ENCODE results near the gene GTF2A2.

The GTF2A2 gene

DNA sequence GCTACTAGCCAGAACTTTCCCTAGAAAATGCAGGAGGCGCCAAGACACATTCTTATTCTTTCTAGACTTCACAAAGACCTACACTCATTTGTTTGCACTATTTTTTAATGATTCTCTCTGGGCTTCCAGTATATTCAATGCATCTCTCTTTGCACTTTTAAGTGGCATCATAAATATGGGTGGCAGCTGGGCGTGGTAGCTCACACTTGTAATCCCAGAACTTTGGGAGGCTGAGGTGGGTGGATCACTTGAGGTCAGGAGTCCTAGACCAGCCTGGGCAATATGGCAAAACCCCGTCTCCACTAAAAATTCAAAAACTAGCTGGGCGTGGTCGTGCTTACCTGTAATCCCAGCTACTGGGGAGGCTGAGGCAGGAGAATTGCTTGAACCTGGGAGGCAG is 51.3 kb downstream of the GTF2A2 start:
- no peak for DNase-seq (ENCODE audit: low read depth)

DNA sequence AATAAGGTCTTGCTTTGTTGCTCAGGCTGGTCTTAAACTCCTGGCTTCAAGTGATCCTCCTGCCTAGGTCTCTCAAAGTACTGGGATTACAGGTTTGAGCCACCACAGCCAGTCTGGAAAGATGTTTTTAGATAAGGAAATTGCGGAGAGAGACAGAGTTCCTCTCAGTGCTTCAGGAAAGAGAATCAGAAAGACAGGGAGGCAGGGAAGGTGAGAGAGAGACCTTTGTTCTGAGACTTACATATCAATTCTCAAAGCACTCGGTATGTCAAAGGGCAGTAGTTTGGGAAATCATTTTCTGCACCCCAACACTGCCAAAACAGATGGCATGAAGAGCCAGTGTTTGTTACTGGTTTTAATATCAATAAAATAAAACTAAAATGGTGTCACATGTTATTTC is 58.9 kb downstream of the GTF2A2 start:
- DNase-seq (ENCODE audit: low read depth) = no peak

DNA sequence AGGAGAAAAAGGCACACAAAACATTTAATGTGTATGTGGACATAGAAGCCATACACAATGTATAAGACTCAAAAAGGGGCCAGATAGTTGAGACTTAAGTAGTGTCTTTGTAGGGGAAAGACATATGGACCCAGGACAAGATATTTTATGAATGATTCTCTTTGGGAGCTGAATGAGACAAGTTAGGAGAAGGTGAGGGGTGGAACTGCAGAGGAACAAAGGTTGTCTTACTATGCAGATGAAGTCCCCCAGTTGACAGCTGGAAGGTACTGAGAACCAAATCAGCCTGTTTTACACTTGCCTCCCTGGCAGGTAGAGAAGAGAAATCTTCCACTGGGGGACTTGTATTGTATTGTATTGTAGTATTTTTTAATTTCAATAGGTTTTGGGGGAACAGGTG is 60.7 kb downstream of the GTF2A2 start:
- no peak for DNase-seq (ENCODE audit: low read depth)

DNA sequence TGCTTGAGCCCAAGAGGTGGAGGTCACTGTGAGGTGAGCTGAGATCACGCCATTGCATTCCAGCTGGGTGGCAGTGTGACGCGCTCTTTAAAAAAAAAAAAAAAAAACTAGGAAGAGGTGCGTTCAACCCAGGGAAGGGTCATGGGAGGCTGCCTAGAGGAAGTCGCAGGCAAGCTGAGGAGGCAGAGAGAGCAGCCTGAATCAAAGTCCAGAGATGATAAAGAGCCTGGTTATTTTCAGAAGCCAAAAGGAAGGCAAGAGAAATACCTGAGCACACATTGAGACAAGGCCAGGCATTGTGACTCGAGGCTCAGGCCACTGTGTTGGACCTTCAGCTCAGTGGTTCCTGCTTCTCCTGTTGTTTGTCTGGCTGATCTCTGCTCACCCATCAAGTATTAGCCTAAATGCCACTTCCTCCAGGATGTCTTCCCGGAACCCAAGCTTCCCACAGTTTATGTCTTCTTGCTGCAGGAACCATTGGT is 61.8 kb downstream of the GTF2A2 start:
- no peak for DNase-seq (ENCODE audit: low read depth)

DNA sequence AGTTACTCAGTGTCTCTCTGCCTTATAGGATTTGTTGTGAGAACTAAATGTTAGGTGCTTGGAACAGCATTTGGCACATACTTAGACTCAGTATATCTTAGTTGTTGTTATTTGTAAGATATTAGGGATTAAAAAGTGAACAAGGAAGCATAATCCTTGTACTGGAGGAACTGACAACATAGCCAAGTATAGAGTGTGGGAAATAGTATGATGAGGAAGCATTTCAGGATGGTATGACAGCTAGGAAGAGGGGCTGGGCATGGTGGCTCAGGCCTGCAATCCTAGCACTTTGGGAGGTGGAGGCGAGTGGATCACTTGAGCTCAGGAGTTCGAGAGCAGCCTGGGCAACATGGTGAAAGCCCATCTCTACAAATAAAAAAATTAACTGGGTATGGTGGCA is 62.3 kb downstream of the GTF2A2 start:
- DNase-seq (ENCODE audit: low read depth) = no peak

DNA sequence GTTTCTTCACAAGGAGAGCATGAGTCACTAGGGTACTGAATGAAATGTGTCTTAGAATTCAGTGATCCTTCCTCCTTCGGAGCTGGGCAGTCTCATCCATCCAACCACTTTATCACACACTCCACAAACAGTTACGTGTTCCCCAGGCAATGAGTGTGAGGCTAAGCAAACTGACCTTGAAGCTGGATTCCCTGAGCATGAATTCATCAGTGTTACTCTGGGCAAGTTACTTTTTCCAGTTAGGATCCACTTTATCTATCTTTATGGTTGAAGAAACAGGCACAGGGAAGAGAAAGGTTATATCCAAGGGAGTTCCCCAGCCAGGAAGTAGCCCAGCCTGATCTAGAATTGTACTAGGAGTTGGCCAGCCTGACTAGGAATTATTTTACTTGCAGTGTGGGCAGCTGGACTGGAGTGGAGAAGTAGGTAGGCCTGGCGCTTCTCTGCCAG is 62.8 kb downstream of the GTF2A2 start:
- DNase-seq (ENCODE audit: low read depth) = no peak

DNA sequence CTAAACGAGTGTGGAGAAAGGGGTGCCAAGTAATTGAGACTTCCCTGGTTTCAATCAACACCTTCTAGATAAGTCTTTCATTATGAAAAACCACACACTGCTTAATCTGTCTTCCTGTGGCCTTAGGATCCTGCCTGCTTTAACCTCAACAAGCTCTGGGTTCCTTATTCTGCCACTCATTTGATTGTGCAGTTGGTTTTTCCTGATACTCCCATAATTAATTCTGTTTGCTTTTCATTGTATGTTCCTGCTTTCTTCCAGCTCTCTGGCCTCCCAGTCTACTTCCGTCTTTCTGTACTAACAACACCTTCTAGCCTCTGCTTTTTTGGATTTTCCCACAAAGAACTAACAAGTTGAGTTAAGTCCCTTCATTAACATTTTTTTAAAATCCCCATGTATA is 66.0 kb downstream of the GTF2A2 start:
- DNase-seq (ENCODE audit: low read depth) = no peak

DNA sequence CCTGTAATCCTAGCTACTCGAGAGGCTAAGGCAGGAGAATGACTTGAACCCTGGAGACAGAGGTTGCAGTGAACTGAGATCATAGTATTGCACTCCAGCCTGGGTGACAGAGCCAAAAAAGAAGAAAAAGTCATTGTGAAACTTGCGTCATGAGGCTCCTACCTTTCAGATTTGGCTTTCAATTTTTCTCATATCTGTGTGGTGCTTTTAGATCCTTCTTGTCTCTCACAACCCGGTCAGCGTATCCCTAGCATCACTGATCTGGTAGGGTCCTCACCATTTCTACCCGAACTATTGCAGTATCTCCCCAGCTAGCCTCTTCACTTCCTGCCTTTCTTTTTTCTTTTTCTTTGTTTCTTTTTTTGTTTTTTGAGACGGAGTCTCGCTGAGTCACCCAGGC is 67.3 kb downstream of the GTF2A2 start:
- DNase-seq (ENCODE audit: low read depth) = no peak
